ENCODE measurements around the gene GADL1. TPM values are rescaled to one million over a fixed set of nuclear protein-coding genes. Genes with fewer than 3 reads are reported as not detected.

Gene GADL1
- total RNA-seq, 1 donor from 2014 or later, result not detected

- intact Hi-C loops (cut with micrococcal nuclease), result no loop called here
These were observed 75.2 kb downstream of the GADL1 start for GRCh38 chr3:30819067-30819798.

DNA sequence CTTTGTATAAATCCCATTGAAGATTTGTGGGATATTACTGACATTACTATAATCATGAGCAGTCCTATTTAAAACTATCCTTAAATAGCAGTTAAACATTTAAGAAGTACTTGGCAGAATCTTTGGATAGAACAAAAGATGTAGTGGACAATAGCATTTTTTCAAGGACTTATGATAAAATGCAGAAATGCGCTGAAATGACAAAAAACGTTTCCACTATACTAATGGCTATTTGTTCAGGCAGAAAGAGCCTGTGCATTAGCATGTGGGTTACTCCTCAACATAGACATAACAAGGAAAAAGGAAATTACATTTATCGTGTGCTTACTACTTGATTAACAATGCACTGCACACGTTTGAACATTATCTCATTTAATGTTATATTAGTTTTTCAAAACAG, 80.7 kb downstream of the GADL1 start:
- intact Hi-C loops (cut with micrococcal nuclease), result no loop called here

GRCh38 chr3:30811151-30811795, 83.2 kb downstream of the GADL1 start:
- intact Hi-C loops (cut with micrococcal nuclease), result no loop called here

GRCh38 chr3:30810625-30811024, 83.8 kb downstream of the GADL1 start:
- intact Hi-C loops (cut with micrococcal nuclease), result no loop called here

GRCh38 chr3:30805695-30806094, 88.8 kb downstream of the GADL1 start:
- intact Hi-C loops (cut with micrococcal nuclease), result no loop called here

GRCh38 chr3:30804984-30805383, 89.5 kb downstream of the GADL1 start:
- intact Hi-C loops (cut with micrococcal nuclease), result no loop called here

- intact Hi-C loops (cut with micrococcal nuclease), result no loop called here
These were observed 99.3 kb downstream of the GADL1 start for GRCh38 chr3:30795176-30795575.

DNA sequence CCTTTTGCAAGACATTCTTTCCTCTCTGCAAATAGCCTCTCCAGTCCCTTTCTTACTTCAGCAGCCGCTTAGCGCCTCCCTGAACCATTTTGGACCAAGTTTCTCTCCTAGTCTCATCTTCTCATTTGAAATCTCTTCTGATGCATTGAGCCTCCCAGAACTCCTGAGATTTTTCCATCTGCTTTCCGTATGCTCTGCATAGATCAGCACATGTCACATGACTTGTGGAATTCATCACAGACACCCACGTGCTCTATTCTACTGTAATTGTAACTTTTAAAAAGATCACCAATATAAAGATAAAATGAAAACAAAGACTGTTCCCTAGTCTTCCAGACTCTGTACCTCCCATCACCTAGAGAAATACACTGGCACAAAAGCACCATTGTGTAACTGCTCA, 100.7 kb downstream of the GADL1 start:
- intact Hi-C loops (cut with micrococcal nuclease), result no loop called here

DNA sequence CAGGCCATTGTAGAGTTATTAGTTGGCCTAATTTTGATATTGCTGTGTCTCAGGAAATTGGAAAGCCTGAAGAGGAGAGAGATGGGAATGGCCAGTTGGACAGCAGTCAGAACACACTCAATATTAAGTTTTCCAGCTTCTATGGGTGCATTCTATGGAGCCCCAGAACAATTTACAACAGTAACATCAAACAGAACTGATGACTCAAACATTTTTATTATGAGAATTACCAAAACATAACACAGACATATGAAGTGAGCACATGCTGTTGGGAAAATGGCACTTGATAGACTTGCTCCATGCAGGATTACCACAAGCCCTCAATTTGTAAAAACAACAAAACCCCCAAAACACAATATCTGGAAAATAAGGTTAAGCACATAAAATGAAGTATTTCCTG, 104.3 kb downstream of the GADL1 start:
- intact Hi-C loops (cut with micrococcal nuclease), result no loop called here

- intact Hi-C loops (cut with micrococcal nuclease), result no loop called here
These were observed 108.1 kb downstream of the GADL1 start for GRCh38 chr3:30786365-30786764.

DNA sequence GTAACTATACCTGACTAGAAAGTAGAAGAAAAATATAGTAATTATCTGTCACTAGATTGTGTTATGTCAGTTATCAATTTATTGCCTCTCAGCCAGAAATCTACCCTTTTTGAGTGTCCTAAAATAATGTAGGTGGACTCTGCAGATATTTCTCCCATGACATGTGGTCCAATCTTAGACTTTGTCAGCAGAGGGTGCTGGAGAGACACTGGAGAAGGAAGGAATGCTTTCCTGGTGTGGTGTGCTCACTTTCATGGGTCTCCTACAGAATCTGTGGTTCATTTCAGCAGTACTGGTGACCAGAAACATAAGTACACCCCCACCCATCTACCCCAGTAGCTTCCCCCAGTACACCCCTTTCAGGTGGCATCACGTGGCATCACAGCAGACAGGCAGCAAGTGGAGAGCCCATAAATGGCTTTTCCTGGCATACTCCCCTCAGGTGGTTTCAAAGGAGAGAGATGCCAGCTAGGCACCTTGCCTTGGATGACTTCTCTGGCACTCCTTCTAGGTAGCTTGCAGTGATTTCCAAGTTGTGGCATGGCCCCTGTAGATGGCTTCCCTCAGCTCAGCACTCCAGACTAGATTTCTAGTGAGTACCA, 114.7 kb downstream of the GADL1 start:
- intact Hi-C loops (cut with micrococcal nuclease), result no loop called here

DNA sequence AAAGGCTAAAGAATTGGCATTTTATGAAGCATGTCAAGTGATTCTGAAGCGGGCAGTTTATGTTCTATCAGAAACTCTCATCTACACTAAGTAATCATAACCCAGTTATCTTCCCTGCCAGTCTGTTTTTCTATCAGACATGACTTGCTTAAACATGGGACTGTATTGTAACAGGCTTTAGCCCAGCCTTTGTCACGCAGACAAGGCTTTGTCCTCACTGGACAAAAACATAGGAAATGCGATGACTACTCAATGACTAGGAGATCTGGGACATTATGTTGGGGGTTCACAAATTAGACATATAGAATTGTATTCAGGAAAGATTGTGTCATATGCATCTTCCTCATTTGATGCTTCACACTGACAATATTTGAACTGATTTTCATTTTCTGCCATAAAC, 115.5 kb downstream of the GADL1 start:
- intact Hi-C loops (cut with micrococcal nuclease), result no loop called here

- intact Hi-C loops (cut with micrococcal nuclease), result no loop called here
These were observed 116.9 kb downstream of the GADL1 start for GRCh38 chr3:30777426-30778113.

GRCh38 chr3:30776186-30776815, 118.2 kb downstream of the GADL1 start:
- intact Hi-C loops (cut with micrococcal nuclease), result no loop called here

DNA sequence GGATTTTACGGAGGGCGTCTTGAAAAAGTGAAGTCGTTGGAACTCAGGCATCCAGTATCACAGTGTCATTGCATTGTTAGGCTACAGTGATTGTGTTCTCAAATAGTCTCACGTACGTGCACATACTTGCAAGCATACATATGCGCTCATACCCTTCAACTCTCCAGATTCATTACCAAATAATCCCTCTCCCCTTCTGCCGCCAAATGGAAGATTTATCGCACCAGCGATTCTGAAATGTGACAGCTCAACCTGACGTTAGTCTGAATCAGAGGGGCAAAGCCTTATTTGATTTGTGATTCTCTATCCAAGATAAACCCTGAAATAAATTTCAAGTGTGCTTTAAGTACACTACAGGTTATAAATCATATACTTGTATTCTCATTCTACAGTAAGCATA, 119.4 kb downstream of the GADL1 start:
- intact Hi-C loops (cut with micrococcal nuclease), result no loop called here

GRCh38 chr3:30774062-30774461, 120.4 kb downstream of the GADL1 start:
- intact Hi-C loops (cut with micrococcal nuclease), result no loop called here

GRCh38 chr3:30770387-30770786, 124.1 kb downstream of the GADL1 start:
- intact Hi-C loops (cut with micrococcal nuclease), result no loop called here

GRCh38 chr3:30768703-30769550, 125.5 kb downstream of the GADL1 start:
- intact Hi-C loops (cut with micrococcal nuclease), result loop anchor here (1.0 to 5.0 kb wide), 9 partner anchors 363 to 1373 kb away; partner anchors contain the start of gene STT3B

DNA sequence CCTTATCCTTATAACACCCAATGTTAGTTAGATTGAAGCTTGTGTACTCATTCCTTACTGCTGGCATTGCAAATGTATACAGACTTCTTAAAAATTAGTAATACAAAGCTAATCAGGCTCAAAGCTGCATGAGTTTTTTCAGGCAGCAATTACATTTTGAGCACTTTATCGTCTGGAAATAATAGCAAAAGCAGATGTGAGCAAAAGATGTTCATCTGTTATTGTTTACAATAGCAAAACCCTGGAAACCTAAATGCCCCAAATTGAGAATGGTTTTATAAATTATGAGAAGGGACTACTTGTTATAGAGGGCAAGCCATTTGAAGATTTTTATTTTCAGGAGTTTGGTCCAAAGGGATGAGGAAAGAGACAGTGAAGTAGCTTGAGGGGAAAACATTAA, 126.4 kb downstream of the GADL1 start:
- intact Hi-C loops (cut with micrococcal nuclease), result loop anchor here (1.0 to 5.0 kb wide), 9 partner anchors 364 to 1374 kb away; partner anchors contain the start of gene STT3B

DNA sequence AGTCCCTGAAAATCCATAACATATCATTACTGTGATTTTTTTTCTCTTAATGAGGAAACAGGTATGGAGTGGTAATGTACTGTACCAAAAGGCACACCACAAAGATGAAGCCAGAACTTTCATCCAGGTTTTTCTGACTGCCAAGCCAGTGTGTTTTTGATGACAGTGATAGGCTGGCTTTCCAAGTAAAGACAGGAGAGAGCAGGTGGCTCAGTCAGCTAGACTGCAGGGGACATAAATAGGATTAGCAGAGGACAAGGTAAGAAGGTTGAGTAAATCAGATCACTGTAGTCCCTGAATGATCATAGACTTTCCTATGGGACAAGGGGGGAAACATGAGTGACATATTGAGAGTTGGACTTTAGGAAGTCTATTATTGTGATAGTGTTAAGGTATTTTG, 127.9 kb downstream of the GADL1 start:
- intact Hi-C loops (cut with micrococcal nuclease), result loop anchor here (5.0 kb wide), 5 partner anchors 654 to 1376 kb away; partner anchors contain the start of gene STT3B
